Activated naive CD8-positive, alpha-beta T cell treated with anti-CD3 and anti-CD28 coated beads for 36 hours (primary cell): Measurements from ENCODE around the gene ANGPTL8. TPM values are rescaled to one million over a fixed set of nuclear protein-coding genes. Genes with fewer than 3 reads are reported as not detected.

Source experiments
- DNase-seq: peaks from one replicate; pipeline ENCODE4 v3.0.0; 2021
- H3K27ac Mint-ChIP-seq: one replicate; pipeline ENCODE4 v1.8.0; 2022; ENCODE audit warnings: mild to moderate bottlenecking, moderate library complexity, mixed read lengths
- H3K27me3 Mint-ChIP-seq: one replicate; pipeline ENCODE4 v1.8.0; 2022; ENCODE audit warnings: mild to moderate bottlenecking, mixed read lengths
- H3K36me3 Mint-ChIP-seq: one replicate; pipeline ENCODE4 v1.8.0; 2021; ENCODE audit warnings: mild to moderate bottlenecking, mixed read lengths
- H3K4me1 Mint-ChIP-seq: one replicate; pipeline ENCODE4 v1.8.0; 2021; ENCODE audit warnings: mixed read lengths
- H3K4me3 Mint-ChIP-seq: one replicate; pipeline ENCODE4 v1.8.0; 2022; ENCODE audit warnings: mild to moderate bottlenecking, moderate library complexity, mixed read lengths
- H3K9me3 Mint-ChIP-seq: one replicate; pipeline ENCODE4 v1.8.0; 2022; ENCODE audit warnings: mixed read lengths
- total RNA-seq, 2 experiments: library from RNA; stranded (reverse); gene quantifications; one replicate each; pipeline ENCODE4 v1.2.3, GENCODE V29; 2021

ANGPTL8 gene
- total RNA-seq, 2 experiments from 2014 or later: not detected

- H3K4me1 Mint-ChIP-seq: no peaks in the 10 kb centered on the region
- peaks cover 10% of the 10 kb centered on the region for H3K9me3 Mint-ChIP-seq
- no peak overlapping the region for H3K27ac Mint-ChIP-seq
Measured at GRCh38 chr19:11238781-11239376, 540 bp upstream of the ANGPTL8 start.

GRCh38 chr19:11240008-11240444 lies 607 bp downstream of the ANGPTL8 start:
- H3K36me3 Mint-ChIP-seq: no peaks in the 10 kb centered on the region
- DNase-seq: no peak
- H3K27ac Mint-ChIP-seq: no peak overlapping the region
- H3K9me3 Mint-ChIP-seq: peaks cover 10% of the 10 kb centered on the region
- no peak overlapping the region for H3K4me3 Mint-ChIP-seq
- no peaks in the 10 kb centered on the region for H3K4me1 Mint-ChIP-seq
- H3K27me3 Mint-ChIP-seq: peaks cover 21% of the 10 kb centered on the region

More at GRCh38 chr19:11238781-11239376, 540 bp upstream of the ANGPTL8 start:
- H3K27me3 Mint-ChIP-seq: peaks cover 19% of the 10 kb centered on the region
- H3K36me3 Mint-ChIP-seq: no peaks in the 10 kb centered on the region
- no peak for DNase-seq
- H3K4me3 Mint-ChIP-seq: no peak overlapping the region

- Mint-ChIP-seq H3K4me1 (no peaks in the 10 kb centered on the region), H3K27me3 (peaks cover 31% of the 10 kb centered on the region), H3K36me3 (no peaks in the 10 kb centered on the region), H3K27ac (no peak overlapping the region), H3K4me3 (no peak overlapping the region), H3K9me3 (peaks cover 10% of the 10 kb centered on the region)
- DNase-seq: no peak
Measured at GRCh38 chr19:11242025-11242424, 2.6 kb downstream of the ANGPTL8 start.

- H3K9me3 Mint-ChIP-seq: peaks cover 8% of the 10 kb centered on the region
- H3K27me3 Mint-ChIP-seq: peaks cover 31% of the 10 kb centered on the region
- no peak overlapping the region for H3K27ac Mint-ChIP-seq
- no peaks in the 10 kb centered on the region for H3K4me1 Mint-ChIP-seq
- no peak overlapping the region for H3K4me3 Mint-ChIP-seq
- H3K36me3 Mint-ChIP-seq: no peaks in the 10 kb centered on the region
- peak; percentile 84 for DNase-seq
Measured at GRCh38 chr19:11242864-11243797, 3.7 kb downstream of the ANGPTL8 start.

GRCh38 chr19:11243798-11244169 lies 4.4 kb downstream of the ANGPTL8 start:
- peaks cover 31% of the 10 kb centered on the region for H3K27me3 Mint-ChIP-seq
- H3K27ac Mint-ChIP-seq: no peak overlapping the region
- no peak overlapping the region for H3K4me3 Mint-ChIP-seq
- no peak for DNase-seq
- peaks cover 3% of the 10 kb centered on the region for H3K9me3 Mint-ChIP-seq
- H3K36me3 Mint-ChIP-seq: no peaks in the 10 kb centered on the region
- H3K4me1 Mint-ChIP-seq: no peaks in the 10 kb centered on the region

- H3K27ac Mint-ChIP-seq: no peak overlapping the region
- no peaks in the 10 kb centered on the region for H3K4me1 Mint-ChIP-seq
Measured at GRCh38 chr19:11244846-11245589, 5.6 kb downstream of the ANGPTL8 start.

GRCh38 chr19:11246941-11247340 lies 7.5 kb downstream of the ANGPTL8 start:
- Mint-ChIP-seq H3K27me3 (peaks cover 26% of the 10 kb centered on the region), H3K27ac (no peak overlapping the region), H3K4me1 (no peaks in the 10 kb centered on the region), H3K4me3 (no peak overlapping the region), H3K36me3 (no peaks in the 10 kb centered on the region), H3K9me3 (no peaks in the 10 kb centered on the region)
- DNase-seq: no peak

More at GRCh38 chr19:11244846-11245589, 5.6 kb downstream of the ANGPTL8 start:
- Mint-ChIP-seq H3K9me3 (no peaks in the 10 kb centered on the region), H3K36me3 (no peaks in the 10 kb centered on the region), H3K4me3 (no peak overlapping the region), H3K27me3 (peaks cover 31% of the 10 kb centered on the region)
- no peak for DNase-seq

- no peaks in the 10 kb centered on the region for H3K4me1 Mint-ChIP-seq
- no peak overlapping the region for H3K4me3 Mint-ChIP-seq
- H3K9me3 Mint-ChIP-seq: no peaks in the 10 kb centered on the region
- H3K36me3 Mint-ChIP-seq: no peaks in the 10 kb centered on the region
- no peak overlapping the region for H3K27ac Mint-ChIP-seq
- H3K27me3 Mint-ChIP-seq: peaks cover 24% of the 10 kb centered on the region
- DNase-seq: no peak
Measured at GRCh38 chr19:11247391-11247790, 8.0 kb downstream of the ANGPTL8 start.

- H3K4me1 Mint-ChIP-seq: no peaks in the 10 kb centered on the region
- DNase-seq: no peak
- no peak overlapping the region for H3K27ac Mint-ChIP-seq
- H3K4me3 Mint-ChIP-seq: no peak overlapping the region
- H3K9me3 Mint-ChIP-seq: no peaks in the 10 kb centered on the region
- H3K36me3 Mint-ChIP-seq: no peaks in the 10 kb centered on the region
- H3K27me3 Mint-ChIP-seq: peaks cover 24% of the 10 kb centered on the region
Measured at GRCh38 chr19:11247934-11248333, 8.5 kb downstream of the ANGPTL8 start.

GRCh38 chr19:11248852-11249251 lies 9.4 kb downstream of the ANGPTL8 start:
- no peak for DNase-seq
- H3K9me3 Mint-ChIP-seq: no peaks in the 10 kb centered on the region
- no peaks in the 10 kb centered on the region for H3K36me3 Mint-ChIP-seq
- no peak overlapping the region for H3K4me3 Mint-ChIP-seq
- H3K4me1 Mint-ChIP-seq: no peaks in the 10 kb centered on the region
- peaks cover 18% of the 10 kb centered on the region for H3K27me3 Mint-ChIP-seq
- no peak overlapping the region for H3K27ac Mint-ChIP-seq

GRCh38 chr19:11251217-11251616 lies 11.8 kb downstream of the ANGPTL8 start:
- no peaks in the 10 kb centered on the region for H3K36me3 Mint-ChIP-seq

GRCh38 chr19:11251650-11252314 lies 12.4 kb downstream of the ANGPTL8 start:
- Mint-ChIP-seq H3K36me3 (no peaks in the 10 kb centered on the region), H3K9me3 (no peaks in the 10 kb centered on the region), H3K4me3 (no peak overlapping the region), H3K4me1 (no peaks in the 10 kb centered on the region), H3K27me3 (peaks cover 7% of the 10 kb centered on the region), H3K27ac (no peak overlapping the region)
- no peak for DNase-seq

More at GRCh38 chr19:11251217-11251616, 11.8 kb downstream of the ANGPTL8 start:
- no peak overlapping the region for H3K27ac Mint-ChIP-seq
- no peaks in the 10 kb centered on the region for H3K9me3 Mint-ChIP-seq
- no peak overlapping the region for H3K4me3 Mint-ChIP-seq
- H3K27me3 Mint-ChIP-seq: peaks cover 12% of the 10 kb centered on the region
- no peaks in the 10 kb centered on the region for H3K4me1 Mint-ChIP-seq
- no peak for DNase-seq

GRCh38 chr19:11252665-11253355 lies 13.4 kb downstream of the ANGPTL8 start:
- Mint-ChIP-seq H3K27ac (no peak overlapping the region), H3K4me1 (no peaks in the 10 kb centered on the region), H3K4me3 (no peak overlapping the region), H3K36me3 (no peaks in the 10 kb centered on the region), H3K9me3 (no peaks in the 10 kb centered on the region), H3K27me3 (peaks cover 6% of the 10 kb centered on the region)
- no peak for DNase-seq

GRCh38 chr19:11254666-11255065 lies 15.2 kb downstream of the ANGPTL8 start:
- Mint-ChIP-seq H3K27me3 (peaks cover 6% of the 10 kb centered on the region), H3K4me1 (no peaks in the 10 kb centered on the region), H3K9me3 (no peaks in the 10 kb centered on the region), H3K4me3 (no peak overlapping the region), H3K27ac (no peak overlapping the region), H3K36me3 (no peaks in the 10 kb centered on the region)
- DNase-seq: no peak
